ENCODE measurements around the gene PLEKHA4.
A peak's percentile ranks its signal among the peaks of the same experiment; 100 is the strongest.
"Not testable (repeated sequence)": the region's sequence is repeated elsewhere in the genome, so short reads cannot be mapped to it uniquely, and the experiment has no call there.

Gene PLEKHA4

GRCh38 chr19:48879025-48879637 is 10.7 kb upstream of the PLEKHA4 start:
- no peaks in the 10 kb centered on the region for H3K9me3 Mint-ChIP-seq
- H3K27me3 Mint-ChIP-seq (ENCODE audit: low read depth) = no peaks in the 10 kb centered on the region
- no peak for DNase-seq (ENCODE audit: low spot score)
- H3K4me1 Mint-ChIP-seq (ENCODE audit: low read depth) = peaks cover 27% of the 10 kb centered on the region
- H3K36me3 Mint-ChIP-seq (ENCODE audit: low read depth) = peaks cover 38% of the 10 kb centered on the region
- H3K4me3 Mint-ChIP-seq = no peak overlapping the region
- H3K27ac Mint-ChIP-seq = peak overlapping the region; percentile 67

DNA sequence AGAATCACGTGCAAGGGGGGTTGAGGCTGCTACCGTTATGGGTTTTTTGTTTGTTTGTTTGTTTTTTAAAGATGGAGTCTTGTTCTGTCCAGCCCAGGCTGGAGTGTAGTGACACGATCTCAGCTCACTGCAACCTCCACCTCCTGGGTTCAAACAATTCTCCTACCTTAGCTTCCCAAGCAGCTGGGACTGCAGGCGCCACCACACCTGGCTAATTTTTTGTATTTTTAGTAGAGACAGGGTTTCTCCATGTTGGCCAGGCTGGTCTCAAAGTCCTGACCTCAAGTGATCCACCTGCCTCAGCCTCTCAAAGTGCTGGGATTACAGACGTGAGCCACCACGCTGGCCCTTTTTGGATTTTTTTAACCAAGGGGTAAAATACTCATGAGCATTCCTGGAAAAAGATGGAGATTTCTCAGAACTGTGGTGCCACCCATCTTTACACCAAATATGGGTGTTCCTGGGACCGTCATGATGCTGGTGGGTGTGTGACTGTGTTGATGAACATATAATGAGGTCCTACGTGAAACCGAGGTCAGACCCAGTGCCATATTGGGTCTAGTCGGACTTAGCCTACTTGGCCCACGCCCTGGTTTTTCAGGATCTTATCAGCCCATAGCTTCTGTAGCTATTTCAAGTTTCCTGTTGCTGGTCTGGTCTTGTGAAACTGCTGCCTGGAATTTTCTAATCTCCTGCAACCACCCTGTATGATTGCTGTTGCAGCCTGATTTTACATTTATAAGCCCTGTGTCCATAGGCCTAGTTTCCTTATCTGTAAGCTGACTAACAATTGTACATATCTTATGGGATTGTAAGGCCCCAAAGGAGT is 10.0 kb upstream of the PLEKHA4 start:
- H3K4me3 Mint-ChIP-seq = peak overlapping the region; percentile 36
- peak overlapping the region; percentile 67 for H3K27ac Mint-ChIP-seq
- H3K9me3 Mint-ChIP-seq = no peaks in the 10 kb centered on the region

DNA sequence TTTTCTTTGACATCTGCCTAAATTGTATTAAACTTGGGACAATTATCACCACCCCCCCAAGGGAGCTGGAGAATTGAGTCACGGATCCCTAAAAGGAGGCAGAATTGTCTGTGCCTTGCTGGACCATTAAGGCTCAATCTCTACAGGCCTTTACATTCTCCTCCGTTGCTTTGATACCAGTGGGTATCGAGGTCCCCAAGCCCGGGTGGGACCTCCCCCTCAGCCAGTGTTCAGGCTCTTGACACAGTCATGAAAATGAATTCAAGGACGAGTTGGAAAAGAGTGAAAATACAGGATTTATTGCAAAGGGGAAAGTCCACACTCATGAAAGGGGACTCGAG is 9.4 kb upstream of the PLEKHA4 start:
- Mint-ChIP-seq H3K36me3 (ENCODE audit: low read depth) (peaks cover 50% of the 10 kb centered on the region), H3K27ac (peak overlapping the region; percentile 67), H3K9me3 (no peaks in the 10 kb centered on the region), H3K4me1 (ENCODE audit: low read depth) (peaks cover 40% of the 10 kb centered on the region), H3K27me3 (ENCODE audit: low read depth) (no peaks in the 10 kb centered on the region), H3K4me3 (no peak overlapping the region)
- DNase-seq (ENCODE audit: low spot score) = no peak

More for the DNA sequence above, 10.0 kb upstream of the PLEKHA4 start:
- Mint-ChIP-seq H3K4me1 (ENCODE audit: low read depth) (peaks cover 35% of the 10 kb centered on the region), H3K36me3 (ENCODE audit: low read depth) (peaks cover 46% of the 10 kb centered on the region), H3K27me3 (ENCODE audit: low read depth) (no peaks in the 10 kb centered on the region)
- no peak for DNase-seq (ENCODE audit: low spot score)

- Mint-ChIP-seq H3K4me3 (peak overlapping the region; percentile 100), H3K27ac (peak overlapping the region; percentile 100), H3K4me1 (ENCODE audit: low read depth) (peaks cover 46% of the 10 kb centered on the region), H3K36me3 (ENCODE audit: low read depth) (peaks cover 54% of the 10 kb centered on the region)
- not testable (repeated sequence) for H3K9me3 Mint-ChIP-seq; H3K27me3 Mint-ChIP-seq (ENCODE audit: low read depth)
- DNase-seq (ENCODE audit: low spot score) = peak; percentile 49
Observed at GRCh38 chr19:48876043-48876981, 7.9 kb upstream of the PLEKHA4 start.

DNA sequence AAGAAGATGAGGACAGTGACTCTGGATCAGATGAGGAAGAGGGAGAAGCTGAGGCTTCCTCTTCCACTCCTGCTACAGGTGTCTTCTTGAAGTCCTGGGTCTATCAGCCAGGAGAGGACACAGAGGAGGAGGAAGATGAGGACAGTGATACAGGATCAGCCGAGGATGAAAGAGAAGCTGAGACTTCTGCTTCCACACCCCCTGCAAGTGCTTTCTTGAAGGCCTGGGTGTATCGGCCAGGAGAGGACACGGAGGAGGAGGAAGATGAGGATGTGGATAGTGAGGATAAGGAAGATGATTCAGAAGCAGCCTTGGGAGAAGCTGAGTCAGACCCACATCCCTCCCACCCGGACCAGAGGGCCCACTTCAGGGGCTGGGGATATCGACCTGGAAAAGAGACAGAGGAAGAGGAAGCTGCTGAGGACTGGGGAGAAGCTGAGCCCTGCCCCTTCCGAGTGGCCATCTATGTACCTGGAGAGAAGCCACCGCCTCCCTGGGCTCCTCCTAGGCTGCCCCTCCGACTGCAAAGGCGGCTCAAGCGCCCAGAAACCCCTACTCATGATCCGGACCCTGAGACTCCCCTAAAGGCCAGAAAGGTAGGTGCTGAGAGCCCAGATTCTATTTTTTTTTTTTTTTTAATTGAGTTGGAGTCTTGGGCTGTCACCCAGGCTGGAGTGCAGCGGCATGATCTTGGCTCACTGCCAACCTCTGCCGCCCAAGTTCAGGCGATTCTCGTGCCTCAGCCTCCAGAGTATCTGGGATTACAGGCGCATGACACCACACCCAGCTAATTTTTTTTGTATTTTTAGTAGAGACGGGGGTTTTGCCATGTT is 6.1 kb upstream of the PLEKHA4 start:
- Mint-ChIP-seq H3K9me3 (no peaks in the 10 kb centered on the region), H3K4me3 (peak overlapping the region; percentile 100), H3K27ac (peak overlapping the region; percentile 100), H3K4me1 (ENCODE audit: low read depth) (peaks cover 46% of the 10 kb centered on the region), H3K36me3 (ENCODE audit: low read depth) (peaks cover 53% of the 10 kb centered on the region), H3K27me3 (ENCODE audit: low read depth) (no peaks in the 10 kb centered on the region)
- DNase-seq (ENCODE audit: low spot score) = peak; percentile 16

GRCh38 chr19:48873476-48874302 is 5.3 kb upstream of the PLEKHA4 start:
- Mint-ChIP-seq H3K27ac (peak overlapping the region; percentile 100), H3K4me1 (ENCODE audit: low read depth) (peaks cover 45% of the 10 kb centered on the region), H3K36me3 (ENCODE audit: low read depth) (peaks cover 51% of the 10 kb centered on the region), H3K4me3 (peak overlapping the region; percentile 100), H3K9me3 (no peaks in the 10 kb centered on the region), H3K27me3 (ENCODE audit: low read depth) (no peaks in the 10 kb centered on the region)
- DNase-seq (ENCODE audit: low spot score) = peak; percentile 18

GRCh38 chr19:48872884-48873475 is 4.6 kb upstream of the PLEKHA4 start:
- no peaks in the 10 kb centered on the region for H3K9me3 Mint-ChIP-seq
- peaks cover 45% of the 10 kb centered on the region for H3K36me3 Mint-ChIP-seq (ENCODE audit: low read depth)
- peaks cover 43% of the 10 kb centered on the region for H3K4me1 Mint-ChIP-seq (ENCODE audit: low read depth)
- peak; percentile 76 for DNase-seq (ENCODE audit: low spot score)
- peak overlapping the region; percentile 100 for H3K4me3 Mint-ChIP-seq
- H3K27ac Mint-ChIP-seq = peak overlapping the region; percentile 100
- H3K27me3 Mint-ChIP-seq (ENCODE audit: low read depth) = peaks cover 2% of the 10 kb centered on the region

DNA sequence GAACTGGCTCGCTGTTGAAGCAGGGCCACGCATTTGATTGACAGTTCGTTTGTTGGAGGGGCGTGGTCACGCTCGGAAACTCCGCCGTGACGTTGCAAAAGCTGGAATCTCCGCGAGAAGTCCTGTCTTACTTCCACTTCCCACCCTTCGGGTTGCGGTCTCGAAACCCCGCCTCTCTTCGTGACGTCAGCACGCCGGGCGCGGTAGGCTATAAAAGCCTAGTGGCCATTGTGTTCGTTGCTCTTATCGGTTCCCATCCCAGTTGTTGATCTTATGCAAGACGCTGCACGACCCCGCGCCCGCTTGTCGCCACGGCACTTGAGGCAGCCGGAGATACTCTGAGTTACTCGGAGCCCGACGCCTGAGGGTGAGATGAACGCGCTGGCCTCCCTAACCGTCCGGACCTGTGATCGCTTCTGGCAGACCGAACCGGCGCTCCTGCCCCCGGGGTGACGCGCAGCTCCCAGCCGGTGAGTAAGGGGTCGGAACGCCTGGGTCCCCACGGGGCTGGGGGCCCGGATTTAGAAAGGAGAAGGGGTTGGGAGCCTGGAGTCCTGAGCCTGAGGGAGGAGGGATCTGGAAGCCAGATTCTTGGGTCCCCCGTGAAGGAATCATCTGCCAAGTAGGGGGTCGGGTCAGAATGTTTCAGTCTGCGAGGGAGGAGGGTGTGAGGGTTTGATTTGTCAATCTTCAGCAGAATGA is 3.9 kb upstream of the PLEKHA4 start, which contains the start of gene PPP1R15A:
Gene PPP1R15A, plus strand, starts transcription at position 240 of the 702 bp plus-strand sequence. CDS start 813 bp downstream, outside the sequence.
- H3K4me3 Mint-ChIP-seq = peak within 1 kb of the TSS; percentile 100
- no peaks in the 10 kb centered on the region for H3K9me3 Mint-ChIP-seq
- peak within 1 kb of the TSS; percentile 100 for H3K27ac Mint-ChIP-seq
- peaks cover 2% of the 10 kb centered on the region for H3K27me3 Mint-ChIP-seq (ENCODE audit: low read depth)
- peaks cover 41% of the 10 kb centered on the region for H3K4me1 Mint-ChIP-seq (ENCODE audit: low read depth)
- peak; percentile 99 for DNase-seq (ENCODE audit: low spot score)
- peaks cover 39% of the 10 kb centered on the region for H3K36me3 Mint-ChIP-seq (ENCODE audit: low read depth)

DNA sequence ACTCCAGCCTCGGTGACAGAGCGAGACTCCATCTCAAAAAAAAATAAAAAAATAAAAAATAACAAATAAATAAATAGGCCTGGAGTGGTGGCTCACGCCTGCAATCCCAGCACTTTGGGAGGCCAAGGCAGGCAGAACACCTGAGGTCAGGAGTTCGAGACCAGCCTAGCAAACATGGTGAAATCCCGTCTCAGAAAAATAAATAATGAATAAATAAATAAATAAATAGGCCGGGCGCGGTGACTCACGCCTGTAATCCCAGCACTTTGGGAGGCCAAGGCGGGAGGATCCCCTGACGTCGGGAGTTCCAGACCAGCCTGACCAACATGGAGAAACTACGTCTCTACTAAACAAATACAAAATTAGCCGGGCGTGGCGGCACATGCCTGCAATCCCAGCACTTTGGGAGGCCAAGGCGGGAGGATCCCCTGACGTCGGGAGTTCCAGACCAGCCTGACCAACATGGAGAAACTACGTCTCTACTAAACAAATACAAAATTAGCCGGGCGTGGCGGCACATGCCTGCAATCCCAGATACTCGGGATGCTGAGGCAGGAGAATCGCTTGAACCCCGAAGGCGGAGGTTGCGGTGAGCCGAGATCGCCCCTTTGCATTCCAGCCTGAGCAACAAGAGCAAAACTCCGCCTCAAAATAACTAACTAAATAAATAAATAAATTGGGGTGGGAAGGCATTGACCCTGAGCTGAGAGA is 3.2 kb upstream of the PLEKHA4 start:
- Mint-ChIP-seq H3K27ac (peak overlapping the region; percentile 100), H3K4me3 (peak overlapping the region; percentile 100), H3K4me1 (ENCODE audit: low read depth) (peaks cover 41% of the 10 kb centered on the region), H3K36me3 (ENCODE audit: low read depth) (peaks cover 39% of the 10 kb centered on the region)
- H3K9me3 Mint-ChIP-seq; H3K27me3 Mint-ChIP-seq (ENCODE audit: low read depth); DNase-seq (ENCODE audit: low spot score): not testable (repeated sequence)

GRCh38 chr19:48870048-48870447 is 1.6 kb upstream of the PLEKHA4 start:
- H3K27ac Mint-ChIP-seq = no peak overlapping the region
- no peaks in the 10 kb centered on the region for H3K9me3 Mint-ChIP-seq
- H3K4me1 Mint-ChIP-seq (ENCODE audit: low read depth) = peaks cover 28% of the 10 kb centered on the region
- peaks cover 25% of the 10 kb centered on the region for H3K36me3 Mint-ChIP-seq (ENCODE audit: low read depth)
- no peak overlapping the region for H3K4me3 Mint-ChIP-seq
- DNase-seq (ENCODE audit: low spot score) = no peak
- H3K27me3 Mint-ChIP-seq (ENCODE audit: low read depth) = peaks cover 5% of the 10 kb centered on the region

GRCh38 chr19:48867746-48868113 is 687 bp downstream of the PLEKHA4 start:
- Mint-ChIP-seq H3K4me1 (ENCODE audit: low read depth) (peaks cover 8% of the 10 kb centered on the region), H3K27ac (no peak overlapping the region), H3K27me3 (ENCODE audit: low read depth) (peaks cover 5% of the 10 kb centered on the region), H3K9me3 (no peaks in the 10 kb centered on the region), H3K36me3 (ENCODE audit: low read depth) (peaks cover 4% of the 10 kb centered on the region), H3K4me3 (no peak overlapping the region)
- no peak for DNase-seq (ENCODE audit: low spot score)
